UCSD-AML1 (cell line): Measurements from ENCODE around the gene MROH7.

Experiments
- DNase-seq: peaks from one replicate; lab custom pipeline; 2025; ENCODE audit not compliant: unreplicated experiment; lab: John Stamatoyannopoulos, UW

MROH7 gene

GRCh38 chr1:54640863-54641836 is at the start of gene MROH7:
Gene MROH7, plus strand, starts transcription at chr1:54641786. Its CDS starts 11,141 bp downstream, at chr1:54652927.
- no peak for DNase-seq

GRCh38 chr1:54593571-54594160 is 47.9 kb upstream of the MROH7 start:
- DNase-seq, result no peak

- DNase-seq, result no peak
Observed at GRCh38 chr1:54594463-54594862, 47.1 kb upstream of the MROH7 start.

- DNase-seq, result no peak
Observed at GRCh38 chr1:54595956-54596498, 45.6 kb upstream of the MROH7 start.

- no peak for DNase-seq
Observed at GRCh38 chr1:54596756-54597155, 44.8 kb upstream of the MROH7 start.

- no peak for DNase-seq
Observed at GRCh38 chr1:54597455-54598030, 44.0 kb upstream of the MROH7 start.

- DNase-seq, result no peak
Observed at GRCh38 chr1:54599211-54599823, 42.3 kb upstream of the MROH7 start.

GRCh38 chr1:54600947-54601721 is 40.5 kb upstream of the MROH7 start:
- no peak for DNase-seq

- DNase-seq, result no peak
Observed at GRCh38 chr1:54601730-54602129, 39.9 kb upstream of the MROH7 start.

- DNase-seq, result no peak
Observed at GRCh38 chr1:54602554-54602953, 39.0 kb upstream of the MROH7 start.

GRCh38 chr1:54603241-54603640 is 38.3 kb upstream of the MROH7 start:
- no peak for DNase-seq

- DNase-seq, result no peak
Observed at GRCh38 chr1:54604051-54604450, 37.5 kb upstream of the MROH7 start.

- DNase-seq, result peak; percentile 75
Observed at GRCh38 chr1:54604572-54605370, 36.8 kb upstream of the MROH7 start.

GRCh38 chr1:54606096-54606989 is 35.2 kb upstream of the MROH7 start:
- no peak for DNase-seq

- DNase-seq, result no peak
Observed at GRCh38 chr1:54606990-54607325, 34.6 kb upstream of the MROH7 start.

- DNase-seq, result no peak
Observed at GRCh38 chr1:54607821-54608565, 33.6 kb upstream of the MROH7 start.

GRCh38 chr1:54608566-54609230 is 32.9 kb upstream of the MROH7 start:
- no peak for DNase-seq
